GM23248 (cell line): ENCODE data around the gene SURF4.
"Not testable (repeated sequence)": the region's sequence is repeated elsewhere in the genome, so short reads cannot be mapped to it uniquely, and the experiment has no call there.

Source experiments
- EZH2 ChIP-seq: fragments of 200-600 bp; sonication (generic); IDR thresholded peaks from 2 replicates; pipeline ENCODE4 v1.6.1; 2018; ENCODE audit warnings: antibody characterized with exemption, mild to moderate bottlenecking; ENCODE audit not compliant: insufficient read depth, poor library complexity, severe bottlenecking
- EZH2phosphoT487 ChIP-seq: fragments of 200-600 bp; sonication (generic); IDR thresholded peaks from 2 replicates; pipeline ENCODE4 v1.6.1; 2018; ENCODE audit warnings: antibody characterized with exemption, moderate library complexity, mild to moderate bottlenecking, low read depth; ENCODE audit not compliant: insufficient read depth

DNA sequence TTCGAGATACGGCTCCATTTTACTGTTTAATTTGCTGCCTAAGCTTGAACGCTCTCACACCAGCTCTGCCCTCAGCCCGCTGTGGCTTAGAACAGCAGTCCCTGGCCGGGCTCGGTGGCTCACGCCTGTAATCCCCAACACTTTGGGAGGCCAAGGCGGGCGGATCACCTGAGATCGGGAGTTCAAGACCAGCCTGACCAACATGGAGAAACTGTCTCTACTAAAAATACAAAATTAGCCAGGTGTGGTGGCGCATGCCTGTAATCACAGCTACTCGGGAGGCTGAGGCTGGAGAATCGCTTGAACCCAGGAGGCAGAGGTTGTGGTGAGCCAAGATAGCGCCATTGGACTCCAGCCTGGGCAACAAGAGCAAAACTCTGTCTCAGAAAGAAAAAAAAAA, 1.4 kb upstream of the SURF4 start:
- not testable (repeated sequence) for TF ChIP-seq EZH2phosphoT487, EZH2
